ENCODE measurements around the gene AKR1D1.

The AKR1D1 gene, protein sequence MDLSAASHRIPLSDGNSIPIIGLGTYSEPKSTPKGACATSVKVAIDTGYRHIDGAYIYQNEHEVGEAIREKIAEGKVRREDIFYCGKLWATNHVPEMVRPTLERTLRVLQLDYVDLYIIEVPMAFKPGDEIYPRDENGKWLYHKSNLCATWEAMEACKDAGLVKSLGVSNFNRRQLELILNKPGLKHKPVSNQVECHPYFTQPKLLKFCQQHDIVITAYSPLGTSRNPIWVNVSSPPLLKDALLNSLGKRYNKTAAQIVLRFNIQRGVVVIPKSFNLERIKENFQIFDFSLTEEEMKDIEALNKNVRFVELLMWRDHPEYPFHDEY

GRCh38 chr7:138076196-138076595 is at the start of gene AKR1D1:
TSS of gene AKR1D1 (plus strand) at chr7:138076459. CDS start at chr7:138076519, 60 bp downstream.
- ChIA-PET POLR2A (no interaction called here), CTCF (no interaction called here)
- no peak within 1 kb of the TSS for H3K27ac ChIP-seq (ENCODE audit: extremely low read depth, low read depth, low read length)
- no peaks in the 10 kb centered on the region for H3K9me3 ChIP-seq (ENCODE audit: control insufficient read depth, insufficient read depth, low read depth, low read length)
- no peaks in the 10 kb centered on the region for H3K36me3 ChIP-seq (ENCODE audit: control insufficient read depth in 2 of 2, insufficient read depth in 1 of 2, low read length in 2 of 2)
- no peaks in the 10 kb centered on the region for H3K4me1 ChIP-seq (ENCODE audit: control insufficient read depth, insufficient read depth, low read length)
- H3K4me3 ChIP-seq (ENCODE audit: low read depth, low read length) = no peak within 1 kb of the TSS
- no peak for TF ChIP-seq ZBTB21 (tag by site-specific recombination; IDR thresholded peaks at IDR 0.05)
- TF ChIP-seq ZFHX2 (tag by site-specific recombination; conservative IDR thresholded peaks at IDR 0.05) = no peak
- no peak for TF ChIP-seq ZNF148 (tag by site-specific recombination; IDR thresholded peaks at IDR 0.05; ENCODE audit: borderline replicate concordance)
- no peak for TF ChIP-seq ZNF292 (tag by site-specific recombination; IDR thresholded peaks at IDR 0.05; ENCODE audit: borderline replicate concordance, low read depth)
- TF ChIP-seq KLF16 (tag by site-specific recombination; IDR thresholded peaks at IDR 0.05) = no peak
- no peak for TF ChIP-seq ZNF488 (tag by site-specific recombination; IDR thresholded peaks at IDR 0.05)
- no peak for TF ChIP-seq ZNF350 (tag by site-specific recombination; IDR thresholded peaks at IDR 0.05)
- no peak for TF ChIP-seq ZNF777 (tag by site-specific recombination; IDR thresholded peaks at IDR 0.05; ENCODE audit: borderline replicate concordance)
- TF ChIP-seq ZNF18 (tag by site-specific recombination; IDR thresholded peaks at IDR 0.05) = no peak
- TF ChIP-seq ZNF571 (tag by site-specific recombination; IDR thresholded peaks at IDR 0.05) = no peak
- TF ChIP-seq, protein P1, sequence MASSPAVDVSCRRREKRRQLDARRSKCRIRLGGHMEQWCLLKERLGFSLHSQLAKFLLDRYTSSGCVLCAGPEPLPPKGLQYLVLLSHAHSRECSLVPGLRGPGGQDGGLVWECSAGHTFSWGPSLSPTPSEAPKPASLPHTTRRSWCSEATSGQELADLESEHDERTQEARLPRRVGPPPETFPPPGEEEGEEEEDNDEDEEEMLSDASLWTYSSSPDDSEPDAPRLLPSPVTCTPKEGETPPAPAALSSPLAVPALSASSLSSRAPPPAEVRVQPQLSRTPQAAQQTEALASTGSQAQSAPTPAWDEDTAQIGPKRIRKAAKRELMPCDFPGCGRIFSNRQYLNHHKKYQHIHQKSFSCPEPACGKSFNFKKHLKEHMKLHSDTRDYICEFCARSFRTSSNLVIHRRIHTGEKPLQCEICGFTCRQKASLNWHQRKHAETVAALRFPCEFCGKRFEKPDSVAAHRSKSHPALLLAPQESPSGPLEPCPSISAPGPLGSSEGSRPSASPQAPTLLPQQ (tag by site-specific recombination; IDR thresholded peaks at IDR 0.05) = no peak
- TF ChIP-seq ZNF19 (tag by site-specific recombination; IDR thresholded peaks at IDR 0.05; ENCODE audit: low read depth) = no peak
- TF ChIP-seq ZNF530 (tag by site-specific recombination; IDR thresholded peaks at IDR 0.05; ENCODE audit: low read depth) = no peak
- no peak for TF ChIP-seq ZNF776 (tag by site-specific recombination; IDR thresholded peaks at IDR 0.05; ENCODE audit: borderline replicate concordance)

- ChIA-PET CTCF (no interaction called here), POLR2A (interaction anchor here (0.6 kb wide), 1 partner anchor 749 kb away, joined by 10 read pairs; no protein-coding TSS in a partner anchor)
- Histone ChIP-seq H3K27ac (ENCODE audit: extremely low read depth, low read depth, low read length) (no peak overlapping the region), H3K36me3 (ENCODE audit: control insufficient read depth in 2 of 2, insufficient read depth in 1 of 2, low read length in 2 of 2) (no peaks in the 10 kb centered on the region), H3K4me1 (ENCODE audit: control insufficient read depth, insufficient read depth, low read length) (no peaks in the 10 kb centered on the region), H3K9me3 (ENCODE audit: control insufficient read depth, insufficient read depth, low read depth, low read length) (no peaks in the 10 kb centered on the region), H3K4me3 (ENCODE audit: low read depth, low read length) (no peak overlapping the region)
- TF ChIP-seq ZFHX2 (tag by site-specific recombination; conservative IDR thresholded peaks at IDR 0.05) (no peak), ZNF211 (tag by site-specific recombination; IDR thresholded peaks at IDR 0.05; ENCODE audit: low read depth) (no peak), ZNF16 (tag by site-specific recombination; IDR thresholded peaks at IDR 0.05; ENCODE audit: low read depth) (no peak), ZNF776 (tag by site-specific recombination; IDR thresholded peaks at IDR 0.05; ENCODE audit: borderline replicate concordance) (no peak), ZNF670 (tag by site-specific recombination; IDR thresholded peaks at IDR 0.05; ENCODE audit: low read depth) (no peak), ZNF654 (tag by site-specific recombination; IDR thresholded peaks at IDR 0.05; ENCODE audit: low read depth) (no peak), ZNF37A (tag by site-specific recombination; IDR thresholded peaks at IDR 0.05) (no peak), ZSCAN18 (tag by site-specific recombination; IDR thresholded peaks at IDR 0.05) (no peak), ZNF623 (tag by site-specific recombination; IDR thresholded peaks at IDR 0.05) (no peak)
- TF ChIP-seq, protein P2, sequence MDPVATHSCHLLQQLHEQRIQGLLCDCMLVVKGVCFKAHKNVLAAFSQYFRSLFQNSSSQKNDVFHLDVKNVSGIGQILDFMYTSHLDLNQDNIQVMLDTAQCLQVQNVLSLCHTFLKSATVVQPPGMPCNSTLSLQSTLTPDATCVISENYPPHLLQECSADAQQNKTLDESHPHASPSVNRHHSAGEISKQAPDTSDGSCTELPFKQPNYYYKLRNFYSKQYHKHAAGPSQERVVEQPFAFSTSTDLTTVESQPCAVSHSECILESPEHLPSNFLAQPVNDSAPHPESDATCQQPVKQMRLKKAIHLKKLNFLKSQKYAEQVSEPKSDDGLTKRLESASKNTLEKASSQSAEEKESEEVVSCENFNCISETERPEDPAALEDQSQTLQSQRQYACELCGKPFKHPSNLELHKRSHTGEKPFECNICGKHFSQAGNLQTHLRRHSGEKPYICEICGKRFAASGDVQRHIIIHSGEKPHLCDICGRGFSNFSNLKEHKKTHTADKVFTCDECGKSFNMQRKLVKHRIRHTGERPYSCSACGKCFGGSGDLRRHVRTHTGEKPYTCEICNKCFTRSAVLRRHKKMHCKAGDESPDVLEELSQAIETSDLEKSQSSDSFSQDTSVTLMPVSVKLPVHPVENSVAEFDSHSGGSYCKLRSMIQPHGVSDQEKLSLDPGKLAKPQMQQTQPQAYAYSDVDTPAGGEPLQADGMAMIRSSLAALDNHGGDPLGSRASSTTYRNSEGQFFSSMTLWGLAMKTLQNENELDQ (tag by site-specific recombination; IDR thresholded peaks at IDR 0.05; ENCODE audit: low read depth) = no peak
Observed at GRCh38 chr7:138027100-138027499, 49.2 kb upstream of the AKR1D1 start.

All from HEK293 (cell line).